Subcutaneous abdominal adipose tissue (tissue), 5 donors: ENCODE data around the gene MARCHF3.
A peak's percentile ranks its signal among the peaks of the same experiment; 100 is the strongest.

Source experiments
- H3K27ac ChIP-seq: one replicate; pipeline ENCODE4 v1.7.0; 2013; ENCODE audit warnings: low read depth, mild to moderate bottlenecking, inconsistent platforms, low read length, moderate library complexity
- H3K27me3 ChIP-seq, 5 donors: one replicate each; pipeline ENCODE4 v1.7.0; 2013; ENCODE audit warnings: low read length in 5 of 5, inconsistent platforms in 1 of 5; ENCODE audit not compliant: control insufficient read depth in 5 of 5, insufficient read depth in 4 of 5
- H3K36me3 ChIP-seq, 5 donors: one replicate each; pipeline ENCODE4 v1.7.0; 2013; ENCODE audit warnings: low read length in 5 of 5; ENCODE audit not compliant: control insufficient read depth in 5 of 5, insufficient read depth in 5 of 5
- H3K4me1 ChIP-seq, 5 donors: one replicate each; pipeline ENCODE4 v1.7.0; 2013; ENCODE audit warnings: low read length in 5 of 5, mild to moderate bottlenecking in 3 of 5, moderate library complexity in 1 of 5; ENCODE audit not compliant: control insufficient read depth in 5 of 5, insufficient read depth in 5 of 5
- H3K4me3 ChIP-seq, 5 donors: one replicate each; pipeline ENCODE4 v1.7.0; 2013; ENCODE audit warnings: low read length in 5 of 5, low read depth in 1 of 5
- H3K9ac ChIP-seq, 5 donors: one replicate each; pipeline ENCODE4 v1.7.0; 2013; ENCODE audit warnings: low read length in 5 of 5, mild to moderate bottlenecking in 4 of 5, moderate library complexity in 3 of 5
- H3K9me3 ChIP-seq, 5 donors: one replicate each; pipeline ENCODE4 v1.7.0; 2013; ENCODE audit warnings: low read length in 5 of 5; ENCODE audit not compliant: control insufficient read depth in 5 of 5
- donor health status: healthy.
- donor health status: healthy.
- donor health status: healthy.
- donor health status: healthy.
- donor health status: healthy.

MARCHF3 gene, protein sequence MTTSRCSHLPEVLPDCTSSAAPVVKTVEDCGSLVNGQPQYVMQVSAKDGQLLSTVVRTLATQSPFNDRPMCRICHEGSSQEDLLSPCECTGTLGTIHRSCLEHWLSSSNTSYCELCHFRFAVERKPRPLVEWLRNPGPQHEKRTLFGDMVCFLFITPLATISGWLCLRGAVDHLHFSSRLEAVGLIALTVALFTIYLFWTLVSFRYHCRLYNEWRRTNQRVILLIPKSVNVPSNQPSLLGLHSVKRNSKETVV

DNA sequence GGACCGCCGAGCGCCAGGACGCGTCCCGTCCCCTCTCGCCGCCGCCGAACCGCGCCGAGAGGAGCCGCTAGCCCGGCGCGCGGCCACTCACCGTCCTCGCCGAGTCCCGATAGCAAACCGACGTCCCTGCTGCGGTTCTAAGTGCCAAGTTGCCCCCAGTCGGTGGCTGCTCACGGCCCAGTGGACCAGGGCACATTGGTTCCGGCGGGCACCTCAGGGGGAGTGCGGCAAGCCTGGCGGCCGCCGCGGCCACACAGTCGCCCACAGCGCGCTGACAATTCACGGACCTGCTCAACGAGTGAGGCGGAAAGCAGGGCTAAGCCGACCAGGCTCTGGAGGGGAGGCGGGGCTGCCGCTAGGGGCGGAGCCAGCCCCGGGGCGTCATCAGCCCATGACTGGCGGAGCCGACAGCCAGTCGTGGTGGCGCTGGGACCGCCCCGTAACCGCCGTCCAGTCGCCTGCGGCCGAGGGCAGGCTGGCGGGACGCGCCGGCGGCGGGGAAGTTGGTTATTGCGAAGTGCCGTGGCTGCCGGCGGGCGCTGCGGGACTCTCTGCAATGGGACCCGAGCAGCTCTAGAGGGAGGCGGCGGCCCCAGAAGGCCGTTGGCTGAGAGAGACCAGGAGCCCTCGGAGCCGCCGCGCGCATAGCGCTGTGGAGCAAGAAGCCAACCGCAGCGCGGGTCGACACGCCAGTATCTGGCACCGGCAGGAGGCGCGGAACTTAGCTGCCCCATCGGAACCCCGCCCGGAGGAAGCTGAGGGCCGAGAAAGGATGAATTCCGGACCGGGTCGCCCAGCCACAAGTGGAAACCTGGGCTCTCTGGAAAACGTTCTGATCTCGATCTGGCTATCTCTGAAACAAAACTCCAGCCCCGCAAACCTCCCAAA, at the start of gene MARCHF3:
Gene MARCHF3 (minus strand): TSS at position 300 of the 888 bp plus-strand sequence. CDS start 112,387 bp downstream, outside the sequence.
- H3K4me3 ChIP-seq: peak within 1 kb of the TSS; percentile 88 to 93 (median 90)
- H3K9ac ChIP-seq: peak within 1 kb of the TSS; percentile 86 to 91 (median 89)
- peak within 1 kb of the TSS; percentile 94 for H3K27ac ChIP-seq

GRCh38 chr5:127079994-127080491, 49.7 kb upstream of the MARCHF3 start:
- no peaks in the 10 kb centered on the region for H3K9me3 ChIP-seq

More for the DNA sequence above, at the start of gene MARCHF3:
- no peaks in the 10 kb centered on the region for H3K9me3 ChIP-seq
- no peaks in the 10 kb centered on the region for H3K36me3 ChIP-seq
- peaks cover 0 to 38% (median 35%) of the 10 kb centered on the region in 5 donors for H3K4me1 ChIP-seq
- H3K27me3 ChIP-seq: peaks cover 0 to 2% (median 0%) of the 10 kb centered on the region in 5 donors

DNA sequence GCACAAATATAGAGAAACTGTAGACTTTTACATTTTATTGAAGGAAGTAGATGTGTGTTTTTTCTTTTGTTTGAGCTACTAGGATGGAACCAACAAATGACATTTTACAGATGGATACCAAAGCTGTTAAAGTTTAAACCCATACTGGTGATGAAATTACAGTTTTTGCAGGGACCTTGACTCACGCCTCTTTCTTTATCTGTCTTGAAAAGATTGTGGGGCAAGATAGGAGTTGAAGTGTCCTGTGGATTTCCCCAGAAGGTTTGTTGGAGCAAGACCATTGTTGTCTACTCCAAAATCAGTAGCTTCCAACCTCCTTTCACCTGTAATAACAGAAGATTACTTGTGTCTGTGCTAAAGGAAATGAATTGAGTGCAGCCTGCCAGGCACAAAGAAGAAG, 47.0 kb upstream of the MARCHF3 start:
- Histone ChIP-seq H3K4me3 (no peak overlapping the region), H3K27me3 (no peaks in the 10 kb centered on the region), H3K27ac (no peak overlapping the region), H3K9ac (no peak overlapping the region), H3K36me3 (no peaks in the 10 kb centered on the region), H3K4me1 (peaks cover 0 to 11% (median 9%) of the 10 kb centered on the region in 5 donors), H3K9me3 (no peaks in the 10 kb centered on the region)

More at GRCh38 chr5:127079994-127080491, 49.7 kb upstream of the MARCHF3 start:
- H3K4me1 ChIP-seq: no peaks in the 10 kb centered on the region
- H3K27ac ChIP-seq: no peak overlapping the region
- no peak overlapping the region for H3K4me3 ChIP-seq
- no peak overlapping the region for H3K9ac ChIP-seq
- H3K36me3 ChIP-seq: no peaks in the 10 kb centered on the region
- no peaks in the 10 kb centered on the region for H3K27me3 ChIP-seq

GRCh38 chr5:127076315-127077129, 46.2 kb upstream of the MARCHF3 start:
- H3K27ac ChIP-seq: no peak overlapping the region
- H3K4me1 ChIP-seq: peaks cover 0 to 13% (median 9%) of the 10 kb centered on the region in 5 donors
- H3K9ac ChIP-seq: no peak overlapping the region
- H3K27me3 ChIP-seq: no peaks in the 10 kb centered on the region
- H3K9me3 ChIP-seq: no peaks in the 10 kb centered on the region
- no peaks in the 10 kb centered on the region for H3K36me3 ChIP-seq
- no peak overlapping the region for H3K4me3 ChIP-seq

- Histone ChIP-seq H3K36me3 (no peaks in the 10 kb centered on the region), H3K9ac (no peak overlapping the region), H3K27ac (no peak overlapping the region), H3K27me3 (no peaks in the 10 kb centered on the region), H3K9me3 (no peaks in the 10 kb centered on the region), H3K4me1 (peaks cover 0 to 23% (median 9%) of the 10 kb centered on the region in 5 donors), H3K4me3 (no peak overlapping the region)
These were observed 44.1 kb upstream of the MARCHF3 start for GRCh38 chr5:127074466-127074865.

DNA sequence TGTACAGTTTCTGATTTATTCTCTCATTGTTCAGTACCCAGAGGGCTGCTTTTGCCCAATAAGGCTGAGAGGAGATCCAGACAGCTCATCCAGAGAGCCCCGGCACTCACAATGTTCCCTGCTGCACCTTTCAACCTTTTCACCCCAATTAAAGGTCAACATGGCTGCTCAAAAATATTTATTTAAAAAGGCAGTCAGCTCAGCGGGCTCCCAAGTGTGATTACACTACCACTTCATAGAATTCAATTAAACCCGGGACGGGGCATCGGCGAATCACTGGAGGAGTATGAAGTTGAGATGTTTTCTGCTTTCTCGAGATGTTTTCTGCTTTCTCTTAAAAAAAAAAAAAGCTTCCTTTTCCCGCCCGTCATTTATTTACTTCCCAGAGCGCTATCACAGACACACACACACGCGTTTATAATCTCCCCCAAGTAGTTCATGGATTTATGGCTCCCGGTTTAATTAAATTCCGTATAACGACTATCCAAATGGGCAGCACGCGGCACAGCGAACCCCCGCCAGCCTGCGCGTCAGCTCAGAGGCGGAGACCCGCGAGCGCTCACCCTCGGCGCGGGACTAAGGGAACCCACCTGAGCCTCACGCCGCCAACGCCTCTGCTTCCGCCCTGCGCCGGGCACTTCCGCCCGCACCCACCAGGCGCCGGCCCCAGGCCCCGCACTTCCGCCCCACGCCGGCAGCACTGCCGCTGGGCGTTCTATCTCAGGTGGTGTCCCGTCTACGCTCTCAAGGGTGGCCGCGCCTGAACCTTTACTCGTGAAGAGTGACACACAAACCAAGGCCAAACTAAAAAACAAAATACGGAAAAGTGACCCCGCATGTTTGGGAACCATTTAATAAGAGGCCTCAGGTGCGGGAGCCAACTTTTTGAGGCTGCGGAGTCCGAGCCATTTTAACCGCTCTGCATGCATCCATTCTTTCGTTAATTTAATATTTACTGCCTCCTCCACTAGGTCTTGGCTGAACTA, 42.8 kb upstream of the MARCHF3 start, which contains the start of gene C5orf63:
Gene C5orf63 (minus strand): TSS at position 642 of the 986 bp plus-strand sequence. CDS start 14,507 bp downstream, outside the sequence.
- H3K27ac ChIP-seq: peak within 1 kb of the TSS; percentile 19

DNA sequence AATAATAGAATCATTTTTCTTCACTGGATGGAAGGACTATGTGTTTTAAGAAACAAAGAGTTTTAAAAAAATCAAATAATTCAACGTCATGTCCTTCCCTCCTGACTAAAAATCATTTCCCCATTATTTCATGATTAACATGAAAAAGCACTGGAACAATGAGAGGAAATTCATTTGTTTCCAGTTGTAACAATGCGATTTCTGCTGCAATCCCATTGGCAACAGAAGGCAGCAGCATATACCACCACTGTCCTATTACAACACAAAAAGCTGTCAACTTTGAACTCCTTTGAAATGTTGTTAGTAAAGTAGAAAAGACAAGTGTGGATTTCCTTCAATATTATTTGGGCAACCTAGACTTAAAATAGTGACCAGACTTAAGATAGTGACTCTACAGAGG, 39.9 kb upstream of the MARCHF3 start:
- no peak overlapping the region for H3K27ac ChIP-seq
- peaks cover 0 to 26% (median 9%) of the 10 kb centered on the region in 5 donors for H3K4me1 ChIP-seq
- no peak overlapping the region for H3K4me3 ChIP-seq
- no peaks in the 10 kb centered on the region for H3K27me3 ChIP-seq
- H3K9me3 ChIP-seq: no peaks in the 10 kb centered on the region
- H3K9ac ChIP-seq: no peak overlapping the region
- peaks cover 0 to 6% (median 0%) of the 10 kb centered on the region in 5 donors for H3K36me3 ChIP-seq

More for the DNA sequence above, 42.8 kb upstream of the MARCHF3 start, which contains the start of gene C5orf63:
- no peaks in the 10 kb centered on the region for H3K9me3 ChIP-seq
- no peaks in the 10 kb centered on the region for H3K27me3 ChIP-seq
- H3K9ac ChIP-seq: peak within 1 kb of the TSS; percentile 28 to 78 (median 62)
- peak within 1 kb of the TSS; percentile 71 to 80 (median 74) for H3K4me3 ChIP-seq
- peaks cover 0 to 26% (median 9%) of the 10 kb centered on the region in 5 donors for H3K4me1 ChIP-seq
- no peaks in the 10 kb centered on the region for H3K36me3 ChIP-seq

GRCh38 chr5:127068493-127069214, 38.3 kb upstream of the MARCHF3 start:
- Histone ChIP-seq H3K4me3 (no peak overlapping the region), H3K36me3 (peaks cover 0 to 9% (median 0%) of the 10 kb centered on the region in 5 donors), H3K4me1 (peaks cover 0 to 23% (median 7%) of the 10 kb centered on the region in 5 donors), H3K27me3 (no peaks in the 10 kb centered on the region), H3K9ac (no peak overlapping the region), H3K9me3 (no peaks in the 10 kb centered on the region), H3K27ac (no peak overlapping the region)
